Activated B cell treated with CpG ODN at 0.5 μM for 24 hours (primary cell): ENCODE data around the gene HSPB7. TPM values are rescaled to one million over a fixed set of nuclear protein-coding genes. Genes with fewer than 3 reads are reported as not detected.
"Not testable (repeated sequence)": the region's sequence is repeated elsewhere in the genome, so short reads cannot be mapped to it uniquely, and the experiment has no call there.

Experiments
- ATAC-seq: fragments of 200-7000 bp; cut with Tn5 transposase; one replicate; pipeline ENCODE4 v1.10.0; 2021; ENCODE audit warnings: low read depth, mild to moderate bottlenecking, moderate library complexity
- CTCF ChIA-PET: fragments of 350-600 bp; sonication (Branson Sonifier 250); formaldehyde crosslinking; loops from one replicate; lab custom pipeline; 2021; ENCODE audit warnings: antibody characterized with exemption; lab: Charles Lee
- POLR2A ChIA-PET: fragments of 350-600 bp; sonication (Branson Sonifier 250); formaldehyde crosslinking; loops from one replicate; lab custom pipeline; 2021; ENCODE audit warnings: antibody characterized with exemption; lab: Charles Lee
- DNase-seq: peaks from one replicate; pipeline ENCODE4 v3.0.0; 2022
- H3K27ac Mint-ChIP-seq: one replicate; pipeline ENCODE4 v1.8.0; 2020; ENCODE audit warnings: mixed read lengths
- H3K27me3 Mint-ChIP-seq: one replicate; pipeline ENCODE4 v1.8.0; 2021; ENCODE audit warnings: mixed read lengths
- H3K36me3 Mint-ChIP-seq: one replicate; pipeline ENCODE4 v1.8.0; 2021; ENCODE audit warnings: low read depth, mixed read lengths
- H3K4me1 Mint-ChIP-seq: one replicate; pipeline ENCODE4 v1.8.0; 2021; ENCODE audit warnings: mixed read lengths
- H3K4me3 Mint-ChIP-seq: one replicate; pipeline ENCODE4 v1.8.0; 2020; ENCODE audit warnings: mild to moderate bottlenecking, mixed read lengths
- H3K9me3 Mint-ChIP-seq: one replicate; pipeline ENCODE4 v1.8.0; 2020; ENCODE audit warnings: mixed read lengths
- intact Hi-C: fragments of 100-400 bp; cut with micrococcal nuclease; formaldehyde crosslinking; loops from one replicate; pipeline ENCODE4 v1.15.1; 2024
- total RNA-seq: library from RNA; stranded (reverse); gene quantifications from 2 replicates; pipeline ENCODE4 v1.2.3, GENCODE V29; 2022
- TF ChIP-seq, protein P1 (sequence below): fragments of 200-600 bp; IDR thresholded peaks from one replicate; pipeline ENCODE4 v1.8.0; 2022; ENCODE audit warnings: antibody characterized with exemption, mild to moderate bottlenecking

Gene HSPB7
- total RNA-seq, 1 donor from 2014 or later = not detected

DNA sequence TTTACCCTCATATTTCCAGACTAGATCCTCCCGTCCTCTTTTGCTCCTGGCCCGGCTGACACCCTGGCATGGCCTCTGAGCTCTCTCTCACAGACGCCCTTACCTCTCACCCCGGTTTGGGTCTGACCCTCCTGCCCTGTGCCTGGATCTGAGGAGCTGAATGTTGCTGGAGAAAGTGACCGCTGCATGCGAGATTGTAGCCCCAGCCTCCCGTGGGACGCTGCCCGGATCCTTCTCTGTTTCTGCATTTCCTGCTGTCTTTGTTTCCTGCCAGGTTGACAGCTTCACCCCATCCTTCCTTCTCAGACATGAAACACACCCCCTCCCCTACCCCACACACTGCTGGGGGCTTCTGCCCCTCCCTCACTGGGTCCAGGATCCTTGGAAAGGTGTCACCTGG lies 46.1 kb upstream of the HSPB7 start:
- Mint-ChIP-seq H3K4me1 (no peaks in the 10 kb centered on the region), H3K27ac (no peak overlapping the region), H3K27me3 (peaks cover 26% of the 10 kb centered on the region), H3K9me3 (no peaks in the 10 kb centered on the region), H3K4me3 (no peak overlapping the region), H3K36me3 (no peaks in the 10 kb centered on the region)
- ChIA-PET CTCF (no interaction called here), POLR2A (no interaction called here)
- intact Hi-C loops = no loop called here
- TF ChIP-seq, protein P1, sequence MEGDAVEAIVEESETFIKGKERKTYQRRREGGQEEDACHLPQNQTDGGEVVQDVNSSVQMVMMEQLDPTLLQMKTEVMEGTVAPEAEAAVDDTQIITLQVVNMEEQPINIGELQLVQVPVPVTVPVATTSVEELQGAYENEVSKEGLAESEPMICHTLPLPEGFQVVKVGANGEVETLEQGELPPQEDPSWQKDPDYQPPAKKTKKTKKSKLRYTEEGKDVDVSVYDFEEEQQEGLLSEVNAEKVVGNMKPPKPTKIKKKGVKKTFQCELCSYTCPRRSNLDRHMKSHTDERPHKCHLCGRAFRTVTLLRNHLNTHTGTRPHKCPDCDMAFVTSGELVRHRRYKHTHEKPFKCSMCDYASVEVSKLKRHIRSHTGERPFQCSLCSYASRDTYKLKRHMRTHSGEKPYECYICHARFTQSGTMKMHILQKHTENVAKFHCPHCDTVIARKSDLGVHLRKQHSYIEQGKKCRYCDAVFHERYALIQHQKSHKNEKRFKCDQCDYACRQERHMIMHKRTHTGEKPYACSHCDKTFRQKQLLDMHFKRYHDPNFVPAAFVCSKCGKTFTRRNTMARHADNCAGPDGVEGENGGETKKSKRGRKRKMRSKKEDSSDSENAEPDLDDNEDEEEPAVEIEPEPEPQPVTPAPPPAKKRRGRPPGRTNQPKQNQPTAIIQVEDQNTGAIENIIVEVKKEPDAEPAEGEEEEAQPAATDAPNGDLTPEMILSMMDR = no peak
- ATAC-seq (no peak), DNase-seq (no peak)

DNA sequence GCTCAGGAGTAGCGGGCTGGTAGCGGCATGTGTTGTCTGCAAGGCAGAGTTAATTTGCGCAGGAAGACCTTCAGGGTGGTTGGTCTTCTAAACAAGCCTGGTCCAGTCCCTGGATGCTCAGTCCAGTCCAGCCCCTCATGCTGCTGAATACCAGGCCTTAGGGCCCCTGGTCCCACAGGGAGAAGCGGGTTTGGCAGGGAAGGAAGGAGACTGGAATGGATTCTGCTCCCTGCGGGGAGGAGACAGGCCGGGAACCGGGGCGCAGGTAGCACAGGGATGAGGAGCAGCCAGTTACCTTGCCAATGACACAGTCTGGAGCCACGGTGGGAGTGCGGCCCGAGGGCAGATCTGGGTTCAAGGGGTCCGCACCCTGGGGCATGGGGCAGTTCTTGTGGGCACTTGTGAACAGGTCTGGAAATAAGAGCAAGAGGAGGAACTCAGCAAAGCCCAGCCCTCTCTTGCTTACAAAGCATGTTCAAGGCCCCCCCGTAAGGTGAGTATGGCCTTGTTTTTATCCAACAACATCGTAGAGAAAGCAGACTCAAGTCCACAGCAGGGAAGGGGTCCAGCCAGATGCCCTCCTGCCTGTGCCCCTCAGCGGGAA lies 45.5 kb upstream of the HSPB7 start:
- no peak overlapping the region for H3K27ac Mint-ChIP-seq
- CTCF ChIA-PET = no interaction called here

DNA sequence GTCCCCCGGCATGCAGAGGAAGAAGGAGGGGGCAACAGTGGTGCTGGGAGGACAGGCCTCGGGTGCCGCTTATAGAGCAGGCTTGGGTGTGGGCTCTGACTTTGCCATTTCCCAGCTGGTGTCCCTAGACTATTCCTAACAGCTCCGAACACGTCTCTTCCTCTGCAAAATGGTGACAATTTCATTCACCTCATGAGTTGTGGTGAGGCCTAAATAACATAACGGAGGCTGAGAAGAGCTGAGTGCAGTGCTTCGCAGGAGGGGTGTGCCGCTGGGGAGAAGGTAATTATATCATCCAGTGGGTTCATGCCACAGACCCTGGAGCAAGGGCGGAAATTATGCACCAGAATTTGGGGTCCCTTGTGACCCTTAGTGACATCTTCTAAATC lies 44.8 kb upstream of the HSPB7 start:
- peaks cover 21% of the 10 kb centered on the region for H3K27me3 Mint-ChIP-seq
- H3K4me1 Mint-ChIP-seq, DNase-seq, POLR2A ChIA-PET, H3K36me3 Mint-ChIP-seq, ATAC-seq, H3K9me3 Mint-ChIP-seq, CTCF ChIA-PET, H3K27ac Mint-ChIP-seq, H3K4me3 Mint-ChIP-seq: not testable (repeated sequence)
- intact Hi-C loops = loop anchor here (1.0 kb wide), 1 partner anchor 22 kb away; no protein-coding TSS in a partner anchor

More for the DNA sequence above, 45.5 kb upstream of the HSPB7 start:
- no peak for ATAC-seq
- Mint-ChIP-seq H3K4me1 (no peaks in the 10 kb centered on the region), H3K9me3 (no peaks in the 10 kb centered on the region), H3K4me3 (no peak overlapping the region), H3K36me3 (no peaks in the 10 kb centered on the region), H3K27me3 (peaks cover 23% of the 10 kb centered on the region)
- POLR2A ChIA-PET = no interaction called here
- no peak for DNase-seq
- TF ChIP-seq, protein P1 = no peak
- intact Hi-C loops = no loop called here

DNA sequence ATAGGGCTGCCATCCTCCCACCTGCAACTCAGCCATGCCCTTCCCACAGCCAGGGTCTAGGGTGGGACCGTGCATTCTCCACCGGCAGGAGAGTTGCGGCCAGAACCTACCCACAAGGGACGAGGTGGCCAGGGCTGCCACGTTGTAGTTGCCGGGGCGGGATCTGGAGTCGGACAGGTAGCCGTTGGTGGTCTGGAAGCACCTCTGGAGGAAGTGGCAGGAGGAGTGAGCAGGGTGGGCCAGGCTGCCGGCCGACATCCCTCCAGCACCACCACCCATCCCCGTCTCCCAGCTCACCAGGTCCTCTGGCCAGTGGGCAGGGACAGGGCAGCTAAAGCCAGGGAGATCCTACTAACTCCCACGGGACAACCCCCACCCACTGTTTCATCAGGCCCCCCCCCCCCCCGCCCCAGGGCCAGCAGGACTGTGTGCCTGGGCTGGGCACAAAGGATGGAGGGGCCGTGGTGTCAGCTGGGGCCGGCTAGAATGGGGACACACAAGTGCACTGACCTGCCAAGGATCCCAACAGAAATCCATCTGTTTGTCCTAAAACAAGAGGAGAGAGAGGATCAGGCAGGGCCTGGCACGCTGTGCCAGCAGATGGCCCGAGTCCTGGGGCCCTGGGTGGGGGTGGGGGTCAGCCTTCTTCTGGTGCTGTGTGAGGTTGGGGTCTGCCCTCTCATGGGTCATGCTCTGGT lies 44.3 kb upstream of the HSPB7 start:
- H3K36me3 Mint-ChIP-seq, H3K9me3 Mint-ChIP-seq, H3K4me1 Mint-ChIP-seq, CTCF ChIA-PET, H3K27ac Mint-ChIP-seq, ATAC-seq, POLR2A ChIA-PET, DNase-seq, H3K4me3 Mint-ChIP-seq: not testable (repeated sequence)
- intact Hi-C loops = loop anchor here (1.0 kb wide), 1 partner anchor 22 kb away; no protein-coding TSS in a partner anchor
- H3K27me3 Mint-ChIP-seq = peaks cover 16% of the 10 kb centered on the region

DNA sequence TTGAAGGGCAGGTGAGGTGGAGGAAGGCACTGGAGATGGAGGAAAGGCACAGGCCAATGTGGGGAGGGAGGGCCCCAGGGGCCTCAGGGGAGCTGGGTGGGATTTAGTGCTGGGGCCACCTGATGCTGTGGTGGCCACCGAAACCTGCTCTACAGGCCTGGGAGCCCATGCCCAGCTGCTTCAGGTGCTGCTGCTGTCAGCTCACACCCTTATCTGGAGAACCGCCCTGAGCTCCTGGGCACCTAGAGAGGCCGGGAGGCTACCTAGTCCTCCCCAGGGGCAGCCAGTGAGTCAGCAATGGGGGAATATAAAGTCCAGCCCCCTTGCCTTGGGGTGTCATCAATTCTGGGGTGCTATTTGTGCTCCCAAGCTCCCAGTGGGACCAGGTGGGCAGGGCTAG lies 43.4 kb upstream of the HSPB7 start:
- POLR2A ChIA-PET = no interaction called here
- H3K9me3 Mint-ChIP-seq = no peaks in the 10 kb centered on the region
- intact Hi-C loops = no loop called here
- DNase-seq (no peak), ATAC-seq (no peak)
- no peaks in the 10 kb centered on the region for H3K36me3 Mint-ChIP-seq
- CTCF ChIA-PET = no interaction called here
- no peak overlapping the region for H3K4me3 Mint-ChIP-seq
- TF ChIP-seq, protein P1 = no peak
- H3K27me3 Mint-ChIP-seq = peaks cover 16% of the 10 kb centered on the region
- no peak overlapping the region for H3K27ac Mint-ChIP-seq
- H3K4me1 Mint-ChIP-seq = peaks cover under 1% of the 10 kb centered on the region

DNA sequence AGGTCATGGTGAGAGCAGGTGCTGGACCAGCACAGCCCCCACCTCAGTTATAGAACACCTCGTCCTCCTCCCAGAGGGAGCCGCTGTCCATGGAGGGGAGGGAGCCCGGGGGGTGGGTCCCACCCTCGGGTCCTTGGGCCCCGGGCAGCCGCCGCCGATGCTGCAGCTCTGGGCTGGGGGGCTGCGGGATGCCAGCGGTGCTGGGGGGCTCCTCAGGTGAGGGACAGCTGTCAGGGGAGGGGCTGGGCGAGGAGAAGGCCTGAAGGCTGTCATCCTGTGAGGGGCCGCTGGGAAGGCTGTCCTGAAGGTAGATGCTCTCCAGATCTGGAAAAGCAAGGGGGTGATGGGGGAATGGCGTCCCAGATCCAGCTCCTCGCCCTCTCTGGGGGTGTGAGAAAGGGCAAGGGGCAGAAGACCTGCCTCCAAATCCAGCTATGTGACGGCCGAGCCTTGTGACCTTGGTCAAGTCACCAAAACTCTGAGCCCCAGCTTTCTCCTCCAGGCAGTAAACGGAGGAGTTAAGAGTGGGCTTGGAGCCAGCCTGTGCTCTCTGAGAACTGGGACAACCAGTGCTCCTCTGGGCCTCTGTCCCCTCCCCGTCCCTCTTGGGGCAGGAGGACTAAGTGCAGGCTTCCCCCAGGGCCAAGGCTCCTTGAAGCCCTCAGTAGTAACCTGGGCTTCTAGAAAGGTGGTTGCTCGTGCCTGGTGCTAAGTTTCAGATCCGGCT lies 40.7 kb upstream of the HSPB7 start:
- H3K4me1 Mint-ChIP-seq, CTCF ChIA-PET, H3K9me3 Mint-ChIP-seq, H3K27ac Mint-ChIP-seq, H3K4me3 Mint-ChIP-seq, ATAC-seq, POLR2A ChIA-PET, DNase-seq, H3K36me3 Mint-ChIP-seq, H3K27me3 Mint-ChIP-seq: not testable (repeated sequence)
- intact Hi-C loops = loop anchor here (1.0 to 10.0 kb wide), 2 partner anchors 8 to 104 kb away; no protein-coding TSS in a partner anchor

DNA sequence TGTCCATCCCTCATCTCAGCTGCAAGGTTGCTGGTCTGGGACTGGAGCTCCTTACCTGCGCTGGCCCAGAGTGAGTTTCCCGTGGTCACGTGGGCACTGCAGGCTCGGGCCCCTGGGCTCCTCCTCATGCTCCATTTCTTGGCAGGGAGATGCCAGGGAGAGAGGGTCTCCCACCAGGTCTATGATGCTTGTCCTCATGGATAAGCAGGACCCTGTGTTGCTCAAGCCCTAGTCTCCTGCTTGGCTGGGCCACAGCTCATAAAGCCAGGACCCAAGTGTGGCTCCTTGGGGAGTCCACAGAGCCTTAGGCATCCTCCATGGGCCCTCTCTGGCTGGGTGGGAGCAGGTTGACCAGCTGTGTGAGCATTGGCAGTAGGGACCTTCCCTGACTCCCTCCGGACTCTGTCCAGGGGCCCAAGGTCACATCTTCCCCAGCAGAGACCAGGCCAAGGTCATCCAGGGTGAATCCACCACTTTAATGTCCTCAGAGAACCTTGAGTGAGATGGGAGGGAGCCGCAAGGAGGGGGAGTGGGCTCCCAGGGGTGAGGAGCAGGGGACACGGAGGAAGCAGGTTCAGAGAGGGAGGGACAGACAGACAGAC lies 39.6 kb upstream of the HSPB7 start:
- H3K27ac Mint-ChIP-seq, H3K4me3 Mint-ChIP-seq, POLR2A ChIA-PET, H3K4me1 Mint-ChIP-seq, H3K9me3 Mint-ChIP-seq, H3K27me3 Mint-ChIP-seq, DNase-seq, H3K36me3 Mint-ChIP-seq, ATAC-seq: not testable (repeated sequence)
- intact Hi-C loops = loop anchor here (10.0 kb wide), 1 partner anchor 103 kb away; no protein-coding TSS in a partner anchor
- CTCF ChIA-PET = interaction anchor here (1.2 kb wide), 1 partner anchor 279 kb away, joined by 3 read pairs; no protein-coding TSS in a partner anchor

DNA sequence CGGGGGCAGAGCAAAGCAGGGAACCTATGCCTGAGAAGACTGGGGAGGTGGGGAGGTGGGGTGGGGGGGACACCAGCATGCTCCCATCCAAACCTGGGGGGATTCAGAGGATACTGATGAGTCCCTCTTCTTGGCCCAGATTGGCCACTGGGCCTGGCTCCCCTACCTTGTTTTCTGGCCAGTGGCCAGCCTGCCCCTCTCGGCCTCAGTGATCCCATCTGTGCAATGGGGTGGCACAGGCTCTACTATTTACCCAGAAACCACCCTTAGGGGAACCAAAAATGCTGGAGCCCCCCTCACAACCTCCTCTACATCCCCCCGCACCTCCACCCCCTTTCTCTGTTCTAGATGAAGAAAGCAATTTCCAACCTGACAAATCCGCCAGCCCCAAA lies 38.7 kb upstream of the HSPB7 start:
- H3K4me3 Mint-ChIP-seq, H3K4me1 Mint-ChIP-seq, H3K27ac Mint-ChIP-seq, H3K36me3 Mint-ChIP-seq, ATAC-seq, H3K9me3 Mint-ChIP-seq, H3K27me3 Mint-ChIP-seq, POLR2A ChIA-PET, DNase-seq: not testable (repeated sequence)
- CTCF ChIA-PET = interaction anchor here (1.7 to 2.1 kb wide), 2 partner anchors 48 to 253 kb away, joined by 4 to 5 read pairs; no protein-coding TSS in a partner anchor
- intact Hi-C loops = loop anchor here (1.0 to 10.0 kb wide), 5 partner anchors 47 to 264 kb away; no protein-coding TSS in a partner anchor
